ENCODE data around the gene STK4. TPM values are rescaled to one million over a fixed set of nuclear protein-coding genes. Genes with fewer than 3 reads are reported as not detected.
"Not testable (repeated sequence)": the region's sequence is repeated elsewhere in the genome, so short reads cannot be mapped to it uniquely, and the experiment has no call there.

Gene STK4
- total RNA-seq, 1 experiment from 2014 or later: 26.2 TPM

DNA sequence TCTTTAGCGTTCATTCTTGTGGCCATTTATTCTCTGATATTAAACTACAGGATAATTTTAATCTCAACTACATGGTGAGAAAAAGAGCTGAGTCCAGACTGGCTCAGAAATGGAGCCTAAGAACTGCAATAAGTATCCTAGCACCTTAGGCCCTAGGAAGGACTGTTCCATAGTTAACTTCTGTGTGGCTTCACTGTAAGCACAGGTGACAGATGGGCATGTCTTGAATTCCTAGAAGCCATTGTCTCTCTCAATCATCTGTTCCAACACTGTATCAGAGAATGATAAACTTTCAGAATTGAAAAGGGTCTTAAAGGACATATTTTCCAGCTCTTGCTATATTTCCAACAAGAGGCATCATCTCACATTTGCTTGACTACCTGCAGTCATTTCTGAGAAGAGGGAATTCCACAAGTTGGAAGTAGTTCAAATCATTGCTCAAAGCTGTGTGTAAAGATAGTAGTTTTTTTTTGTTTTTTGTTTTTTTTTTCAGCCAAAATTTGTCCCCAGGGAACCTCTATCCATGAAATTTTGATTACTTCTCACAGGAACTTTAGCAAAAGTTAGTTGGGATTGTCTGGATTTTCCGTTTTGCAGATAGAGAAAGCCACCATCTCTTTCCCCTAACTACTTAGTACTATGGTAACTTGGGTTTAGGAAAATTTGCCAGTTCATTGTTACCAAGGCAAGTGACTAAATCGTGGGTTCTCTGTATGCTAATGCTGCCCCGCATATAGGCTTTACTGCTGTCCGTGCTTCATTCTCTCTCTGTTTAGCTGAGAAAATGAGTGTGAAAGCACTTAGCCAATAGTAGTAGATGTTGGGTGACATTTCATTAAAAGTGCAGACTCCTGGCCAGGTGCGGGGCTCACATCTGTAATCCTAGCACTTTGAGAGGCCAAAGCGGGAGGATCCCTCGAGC lies 87.4 kb downstream of the STK4 start:
- DNase-seq (ENCODE audit: low read depth): no peak

DNA sequence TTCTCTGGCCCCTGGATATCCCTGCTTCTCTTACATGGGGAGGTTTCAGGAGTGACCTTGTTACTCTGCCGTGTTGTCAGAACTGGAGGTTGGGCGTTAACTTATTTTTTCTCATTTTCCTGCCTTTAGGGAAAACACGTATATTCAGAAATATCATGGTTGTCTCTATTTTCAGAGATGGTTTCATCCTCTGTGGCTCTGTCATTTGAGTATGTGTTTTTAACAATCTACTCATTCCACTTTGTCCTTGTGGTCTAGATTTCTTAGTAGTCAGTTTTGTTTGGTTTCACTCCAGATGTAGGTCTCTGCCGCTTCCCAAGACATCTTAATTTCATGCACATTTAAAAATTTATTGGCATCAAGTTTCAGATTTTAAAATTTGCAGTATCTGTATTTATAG lies 88.7 kb downstream of the STK4 start:
- peak; percentile 69 for DNase-seq (ENCODE audit: low read depth)

DNA sequence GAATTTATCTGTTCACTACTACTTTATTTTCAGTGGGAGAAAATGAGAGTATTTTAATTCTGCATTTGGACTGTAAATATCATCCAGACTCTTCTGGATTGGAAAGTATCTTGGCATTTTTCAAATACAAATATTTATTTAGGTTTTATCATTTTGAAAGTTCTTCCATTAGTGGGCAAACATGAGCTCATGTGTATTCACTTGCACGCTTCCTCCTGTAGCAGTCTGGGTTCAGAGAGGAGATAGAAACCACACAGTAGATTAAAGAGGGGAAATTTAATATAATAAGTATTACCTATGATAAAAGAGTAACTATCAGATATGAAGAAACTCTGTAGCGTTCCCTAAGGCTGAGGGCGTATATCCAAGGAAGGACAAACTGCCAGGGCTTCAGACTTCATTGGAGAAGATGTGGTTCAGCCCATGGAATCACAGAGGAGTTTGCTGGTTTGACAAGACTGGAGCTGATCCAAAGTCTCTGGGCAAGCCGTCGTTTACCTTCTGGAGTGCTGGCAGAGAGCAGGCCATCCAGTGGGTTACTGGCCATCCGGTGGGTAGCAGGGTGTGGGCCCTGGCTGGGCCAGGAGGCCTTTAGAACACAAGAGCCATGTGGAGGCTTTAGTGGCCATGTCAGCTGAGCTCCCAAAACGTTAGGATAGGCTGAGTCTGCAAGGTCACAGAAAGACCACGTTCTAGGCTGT lies 90.3 kb downstream of the STK4 start:
- DNase-seq (ENCODE audit: low read depth): no peak

DNA sequence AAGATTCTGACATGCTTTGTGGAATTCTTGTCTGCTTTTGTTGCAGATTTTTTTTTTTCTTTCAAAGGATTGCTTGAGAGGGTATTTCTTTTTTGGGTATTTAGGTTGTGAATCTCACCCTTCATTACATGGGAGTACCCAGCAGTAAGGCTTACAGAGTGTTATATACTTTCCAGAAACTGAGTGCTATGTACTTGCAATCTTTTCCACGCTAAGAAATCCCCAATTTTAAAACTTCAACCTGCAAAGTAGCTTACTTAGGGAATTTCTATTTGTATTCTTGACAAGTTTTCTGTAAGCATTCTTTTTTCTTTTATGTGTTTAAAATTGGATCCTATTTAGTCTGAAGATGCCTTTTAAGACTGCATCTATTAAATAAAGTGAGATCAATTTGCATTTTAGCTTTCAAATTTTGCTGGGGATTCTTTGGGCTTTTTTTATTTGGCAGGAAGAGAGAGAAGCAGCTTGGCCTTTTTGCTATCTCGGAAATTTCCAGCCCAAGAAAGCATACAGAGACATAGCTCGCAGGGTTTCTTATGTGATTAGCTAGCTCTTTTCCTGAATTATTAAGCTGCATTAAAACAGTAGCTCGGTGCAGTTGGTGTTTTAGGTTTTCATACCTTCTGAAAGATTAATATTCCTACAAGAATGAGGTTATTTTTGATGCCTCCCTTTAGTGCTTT lies 92.0 kb downstream of the STK4 start:
- no peak for DNase-seq (ENCODE audit: low read depth)

DNA sequence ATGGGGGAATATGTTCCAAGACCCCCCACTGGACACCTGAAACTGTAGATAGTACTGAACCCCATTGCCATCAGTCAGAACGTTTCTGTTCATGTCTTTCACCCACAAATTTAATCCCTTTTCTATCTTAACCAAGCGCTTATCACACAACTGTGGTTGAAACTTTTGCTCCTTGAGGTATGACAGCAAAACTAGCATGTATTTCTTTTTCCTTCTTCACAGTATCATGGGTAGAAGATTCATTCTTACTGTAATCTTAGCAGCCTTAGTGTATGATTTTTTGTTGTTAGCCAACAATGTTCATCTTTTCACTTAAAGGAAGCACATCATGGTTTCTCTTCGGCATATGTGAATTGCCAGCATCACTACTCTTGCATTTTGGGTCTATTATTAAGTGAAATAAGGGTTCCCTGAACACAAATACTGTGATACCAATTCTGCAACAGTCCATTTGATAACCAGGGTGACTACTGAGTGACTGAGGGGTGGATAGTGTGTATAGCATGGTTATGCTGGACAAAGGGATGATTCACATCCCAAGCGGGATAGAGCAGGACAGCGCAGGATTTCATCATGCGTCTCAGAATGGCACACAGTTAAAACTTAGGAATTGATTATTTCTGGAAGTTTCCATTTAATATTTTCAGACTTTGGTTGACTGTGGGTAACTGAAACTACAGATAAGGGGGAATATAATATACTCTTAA lies 92.9 kb downstream of the STK4 start:
- DNase-seq (ENCODE audit: low read depth): peak; percentile 76

DNA sequence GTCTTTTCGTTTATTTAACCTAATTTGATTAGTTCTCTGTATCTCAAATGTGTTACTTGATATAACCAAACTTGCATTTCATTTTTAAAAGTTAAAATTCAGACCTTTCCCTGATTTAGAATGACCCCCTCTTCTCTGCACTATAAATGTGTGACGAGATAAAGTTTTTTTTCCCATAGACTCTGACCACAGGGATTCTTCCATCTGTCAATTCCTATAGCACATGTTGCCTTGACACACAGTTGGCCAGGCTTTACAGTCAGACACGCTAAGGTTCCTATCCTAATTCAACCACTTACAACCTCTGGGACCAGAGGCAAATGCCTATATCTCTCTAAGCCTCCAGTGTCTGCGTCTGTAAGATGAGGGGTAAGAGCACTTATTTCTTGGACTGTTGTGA lies 94.0 kb downstream of the STK4 start:
- no peak for DNase-seq (ENCODE audit: low read depth)

DNA sequence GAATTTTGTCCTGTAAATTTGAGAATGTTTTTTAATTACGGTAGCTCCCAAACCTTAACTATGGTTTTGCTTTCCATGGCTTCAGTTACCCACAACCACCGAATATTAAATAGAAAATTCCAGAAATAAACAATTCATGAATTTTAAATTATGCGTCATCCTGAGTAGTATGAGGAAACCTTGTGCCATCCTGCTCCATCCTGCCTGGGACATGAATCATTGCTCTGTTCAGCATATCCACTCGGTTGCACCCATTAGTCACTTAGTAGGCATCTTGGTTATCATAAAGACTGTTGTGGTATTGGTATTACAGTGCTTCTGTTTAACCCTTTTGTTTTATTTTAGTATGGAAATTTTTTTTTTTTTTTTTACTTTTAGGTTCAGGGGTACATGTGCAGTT lies 94.9 kb downstream of the STK4 start:
- peak; percentile 91 for DNase-seq (ENCODE audit: low read depth)

DNA sequence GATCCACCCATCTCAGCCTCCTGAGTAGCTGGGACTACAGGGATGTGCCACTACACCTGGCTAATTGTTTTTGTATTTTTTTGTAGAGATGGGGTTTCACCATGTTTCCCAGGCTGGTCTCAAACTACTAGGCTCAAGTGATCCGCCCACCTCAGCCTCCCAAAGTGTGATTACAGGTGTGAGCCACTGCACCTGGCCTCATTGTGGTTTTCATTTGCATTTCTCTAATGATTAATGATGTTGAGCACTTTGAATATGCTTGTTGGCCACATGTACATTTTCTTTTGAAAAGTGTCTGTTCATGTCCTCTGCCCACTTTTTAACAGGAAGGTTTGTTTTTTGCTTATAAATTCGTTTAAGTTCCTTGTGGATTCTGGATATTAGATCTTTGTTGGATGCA lies 96.8 kb downstream of the STK4 start:
- not testable (repeated sequence) for DNase-seq (ENCODE audit: low read depth)

DNA sequence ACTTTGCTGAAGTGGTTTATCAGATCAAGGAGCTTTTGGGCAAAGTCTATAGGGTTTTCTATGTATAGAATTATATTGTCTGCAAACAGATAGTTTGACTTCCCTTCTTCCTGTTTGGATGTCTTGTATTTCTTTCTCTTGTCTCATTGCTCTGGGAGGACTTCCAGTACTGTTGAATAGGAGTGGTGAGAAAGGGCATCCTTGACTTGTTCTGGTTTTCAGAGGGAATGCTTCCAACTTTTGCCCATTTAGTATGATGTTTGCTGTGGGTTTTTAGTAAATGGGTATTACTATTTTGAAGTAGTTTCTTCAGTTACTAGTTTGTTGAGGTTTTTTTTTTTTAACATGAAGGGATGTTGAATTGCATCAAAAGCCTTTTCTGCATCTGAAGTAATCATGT lies 98.5 kb downstream of the STK4 start:
- no peak for DNase-seq (ENCODE audit: low read depth)

DNA sequence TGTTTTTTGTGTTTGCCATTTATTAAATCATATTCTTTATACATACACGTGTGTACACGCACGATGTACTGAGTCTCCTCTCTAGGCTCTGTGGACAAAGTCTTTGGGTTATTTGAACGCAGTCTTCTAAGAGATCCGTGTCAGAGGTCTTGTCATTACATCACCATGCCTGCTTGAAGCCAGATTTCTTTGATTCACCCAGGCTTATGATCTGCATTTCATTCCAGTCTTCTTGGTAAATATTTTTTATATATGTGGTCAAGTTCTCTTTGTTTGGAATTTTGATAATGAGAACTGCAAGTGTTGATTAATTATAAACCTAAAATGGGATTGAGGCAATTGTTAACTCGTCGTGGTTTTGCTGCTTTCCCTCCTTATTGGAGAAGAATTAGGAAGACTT lies 100.1 kb downstream of the STK4 start:
- no peak for DNase-seq (ENCODE audit: low read depth)

DNA sequence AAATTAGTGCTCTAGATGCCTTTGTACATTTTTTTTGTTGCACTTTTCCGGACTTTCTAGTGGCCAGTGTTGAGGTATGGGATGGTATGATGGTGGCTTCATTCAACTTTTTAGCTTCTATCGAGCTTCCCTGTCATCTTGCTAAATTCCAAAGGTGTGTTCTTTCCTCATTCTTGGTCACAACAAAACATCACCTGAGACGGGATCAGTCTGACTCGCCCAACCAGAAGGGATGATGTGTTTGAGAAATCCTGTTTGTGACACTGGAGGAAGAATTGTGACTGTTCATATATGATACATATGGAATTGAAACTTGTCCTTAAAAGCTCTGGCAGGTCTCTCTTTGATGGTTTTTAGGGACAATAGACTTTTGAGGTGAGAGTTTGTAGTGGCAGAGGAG lies 100.8 kb downstream of the STK4 start:
- no peak for DNase-seq (ENCODE audit: low read depth)

DNA sequence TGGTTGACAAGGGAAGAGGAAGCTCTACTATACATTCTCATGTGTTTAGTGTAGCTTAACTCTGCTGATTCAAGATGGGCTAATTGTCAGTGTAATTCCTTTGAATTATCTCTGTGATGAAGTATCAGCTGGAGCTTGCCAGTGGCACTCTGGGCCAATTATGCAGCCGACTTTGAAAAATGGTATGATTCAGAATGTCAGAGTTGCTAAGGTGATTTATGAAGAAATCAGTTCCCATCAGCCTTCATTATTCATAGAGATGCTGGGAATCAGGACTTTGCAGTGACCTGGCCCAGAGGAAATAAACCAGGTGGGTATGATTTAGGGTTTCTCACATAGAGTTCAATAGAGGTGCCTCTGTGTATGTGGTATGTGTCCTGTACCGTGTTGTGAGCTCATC lies 101.2 kb downstream of the STK4 start:
- no peak for DNase-seq (ENCODE audit: low read depth)

DNA sequence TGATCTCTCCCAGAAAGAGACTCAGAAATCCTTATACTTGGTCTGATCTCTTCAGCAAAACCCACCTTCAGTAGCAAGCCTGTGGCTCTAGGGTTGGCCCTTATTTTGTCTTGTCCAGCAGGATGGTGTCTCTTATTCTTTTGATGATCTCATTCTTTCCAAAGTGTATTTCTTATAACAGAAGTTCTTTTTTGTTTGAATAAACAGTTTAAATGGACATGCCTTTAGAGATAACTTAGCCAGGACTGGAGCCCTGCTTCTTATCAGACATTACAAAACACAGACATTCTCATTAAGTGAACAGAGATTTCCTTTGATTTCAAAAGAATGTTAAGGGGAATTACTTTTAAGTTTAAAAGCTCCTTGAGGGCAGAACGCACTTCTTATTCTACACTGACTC lies 102.9 kb downstream of the STK4 start:
- no peak for DNase-seq (ENCODE audit: low read depth)

DNA sequence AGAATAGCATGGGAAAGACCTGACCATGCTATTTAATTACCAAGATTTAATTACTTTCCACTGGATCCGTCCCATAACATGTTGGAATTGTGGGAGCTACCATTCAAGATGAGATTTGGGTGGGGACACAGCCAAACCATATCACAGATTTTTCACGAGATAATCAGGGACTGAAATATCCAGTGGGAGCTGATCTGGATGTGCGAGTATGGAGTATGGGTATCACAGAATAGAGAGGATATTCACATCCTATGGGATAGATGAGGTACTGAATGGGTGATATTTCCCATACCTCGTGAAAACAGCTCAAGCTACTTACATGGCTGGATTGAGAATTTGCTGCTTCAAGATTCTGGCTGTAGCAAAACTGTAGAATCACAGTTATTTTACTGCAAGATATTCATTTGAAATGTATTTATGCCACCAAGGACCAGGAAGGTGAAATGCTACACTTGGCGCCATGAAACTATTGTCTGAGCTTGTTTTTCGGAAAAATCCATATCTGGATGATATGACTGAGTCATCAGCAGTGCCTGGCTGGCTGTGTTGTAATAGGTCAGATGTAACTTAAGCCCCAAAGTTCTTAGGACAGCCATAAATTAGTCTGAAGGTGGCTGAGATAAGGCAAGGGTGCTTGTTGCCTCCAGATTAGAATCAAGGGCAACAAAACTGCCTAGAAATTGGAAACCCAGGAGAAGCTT lies 104.8 kb downstream of the STK4 start:
- DNase-seq (ENCODE audit: low read depth): no peak

DNA sequence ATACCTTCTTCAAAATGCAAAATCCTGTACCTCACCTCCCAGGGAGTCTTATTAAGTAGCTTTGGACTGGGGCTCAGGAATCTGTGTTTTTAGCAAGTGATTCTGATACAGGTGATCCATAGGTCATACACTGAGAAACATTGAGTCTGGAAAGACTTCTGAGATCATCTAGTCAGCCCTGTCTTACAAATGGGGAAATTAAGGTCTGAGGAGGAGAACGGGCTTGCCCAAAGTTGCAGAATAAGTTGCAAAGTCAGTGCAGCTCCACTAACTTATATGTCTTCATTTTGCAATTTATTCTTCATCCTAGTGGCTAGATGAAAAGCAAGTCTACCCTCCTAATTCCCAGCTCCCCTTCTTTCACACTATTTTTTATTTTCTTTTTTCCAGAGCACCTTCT lies 105.8 kb downstream of the STK4 start:
- DNase-seq (ENCODE audit: low read depth): no peak

DNA sequence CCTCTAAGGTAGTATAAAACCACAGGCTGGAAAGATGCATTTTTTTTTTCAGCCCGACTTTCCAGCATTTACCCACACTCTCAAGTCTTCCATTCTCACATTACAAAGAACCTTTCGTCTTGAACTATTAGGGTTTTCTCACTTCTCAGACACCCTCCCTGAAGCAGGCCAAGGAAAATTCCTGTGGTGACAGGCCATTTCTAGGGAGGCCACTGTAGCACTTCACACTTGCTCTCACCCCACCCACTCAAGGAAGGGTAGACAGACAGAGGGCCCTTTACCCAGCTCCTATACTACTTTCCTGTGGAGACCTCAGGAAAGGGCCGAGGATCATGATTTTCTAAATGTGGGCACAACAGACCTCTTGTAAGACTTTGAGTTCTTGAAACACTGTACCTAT lies 106.9 kb downstream of the STK4 start:
- no peak for DNase-seq (ENCODE audit: low read depth)

DNA sequence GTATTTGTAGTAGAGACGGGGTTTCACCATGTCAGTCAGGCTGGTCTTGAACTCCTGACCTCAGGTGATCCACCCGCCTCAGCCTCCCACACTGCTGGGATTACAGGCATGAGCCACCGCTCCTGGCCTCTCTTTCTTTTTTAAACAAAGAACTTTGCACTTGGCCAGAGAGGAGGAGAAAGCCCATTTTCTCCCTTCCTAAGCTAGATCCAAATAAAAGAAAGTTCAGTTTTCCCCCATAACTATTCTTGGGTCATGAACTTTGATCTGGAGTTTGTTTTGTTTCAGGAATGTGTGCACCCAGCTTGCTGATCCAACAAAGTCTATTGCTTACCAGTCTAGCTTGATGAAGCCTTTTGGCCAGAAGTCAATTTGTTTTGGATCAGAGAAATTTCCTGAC lies 111.2 kb downstream of the STK4 start:
- DNase-seq (ENCODE audit: low read depth): no peak

DNA sequence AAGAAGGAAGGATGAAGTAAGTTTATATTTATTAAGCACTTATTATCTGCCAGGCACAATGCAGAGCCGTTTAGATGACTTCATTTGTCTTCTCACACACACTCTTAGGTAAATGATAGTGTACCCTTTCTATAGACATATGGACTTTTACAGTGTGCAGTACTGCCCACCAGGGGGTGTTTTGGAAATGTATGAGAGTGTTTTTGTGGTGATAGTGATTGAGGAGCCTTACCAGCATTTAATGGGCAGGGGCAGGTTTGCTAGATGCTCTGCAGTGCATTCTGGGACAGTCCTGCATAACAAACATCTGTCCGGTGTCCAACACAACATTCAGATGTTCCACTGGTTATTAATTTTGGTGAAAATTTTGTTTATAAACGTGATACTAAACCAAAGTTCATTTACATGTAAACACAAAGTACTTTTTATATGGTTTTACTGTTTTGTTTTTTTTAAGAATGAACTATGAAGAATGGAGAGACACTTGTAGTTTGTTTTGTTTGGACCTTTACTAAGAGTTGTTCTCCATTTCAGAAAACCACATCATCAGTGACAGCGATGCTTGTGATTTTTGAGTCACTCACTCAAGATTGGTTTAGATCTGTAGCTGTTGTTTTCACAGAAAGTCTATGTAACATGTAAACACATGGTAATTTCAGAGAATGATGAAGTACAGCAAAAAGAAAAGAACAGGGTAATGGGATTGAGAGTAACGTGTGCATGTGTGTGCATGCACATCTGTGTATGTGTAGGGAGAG lies 114.7 kb downstream of the STK4 start:
- DNase-seq (ENCODE audit: low read depth): peak; percentile 47

DNA sequence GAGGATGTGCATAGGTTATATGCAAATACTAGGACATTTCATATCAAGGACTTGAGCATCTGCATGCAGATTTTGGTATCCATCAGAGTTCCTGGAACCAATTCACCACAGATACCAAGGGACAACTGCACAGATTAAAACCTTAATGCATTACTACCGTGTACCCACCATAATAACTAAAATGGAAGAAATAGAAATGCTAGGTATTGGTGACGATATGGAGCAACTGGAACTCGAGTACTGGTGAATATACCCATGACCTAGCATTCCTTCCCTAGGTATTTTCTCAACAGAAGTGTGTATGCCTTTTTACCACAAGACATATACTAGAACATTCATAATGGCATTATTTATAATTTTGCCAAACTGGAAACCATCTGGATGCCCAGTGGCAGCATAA lies 116.2 kb downstream of the STK4 start:
- no peak for DNase-seq (ENCODE audit: low read depth)

DNA sequence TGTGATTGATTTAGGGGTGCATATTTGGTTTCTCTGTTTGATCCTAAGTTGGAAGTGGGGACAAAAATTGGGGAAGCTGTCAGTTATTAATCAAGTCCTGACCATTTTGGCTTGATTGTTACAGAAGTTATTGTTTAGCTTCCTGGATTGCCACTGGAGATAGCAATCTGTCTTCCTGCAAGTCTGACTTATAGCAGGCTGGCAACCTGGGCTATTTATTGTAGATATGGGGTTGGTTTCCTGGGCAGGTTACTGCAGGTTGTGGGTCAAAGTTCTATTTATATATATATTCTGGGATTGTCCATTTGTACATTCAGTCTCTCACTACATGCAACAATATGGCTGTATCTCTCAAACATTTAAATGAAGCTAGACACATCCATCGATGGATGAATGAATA lies 116.8 kb downstream of the STK4 start:
- DNase-seq (ENCODE audit: low read depth): no peak

DNA sequence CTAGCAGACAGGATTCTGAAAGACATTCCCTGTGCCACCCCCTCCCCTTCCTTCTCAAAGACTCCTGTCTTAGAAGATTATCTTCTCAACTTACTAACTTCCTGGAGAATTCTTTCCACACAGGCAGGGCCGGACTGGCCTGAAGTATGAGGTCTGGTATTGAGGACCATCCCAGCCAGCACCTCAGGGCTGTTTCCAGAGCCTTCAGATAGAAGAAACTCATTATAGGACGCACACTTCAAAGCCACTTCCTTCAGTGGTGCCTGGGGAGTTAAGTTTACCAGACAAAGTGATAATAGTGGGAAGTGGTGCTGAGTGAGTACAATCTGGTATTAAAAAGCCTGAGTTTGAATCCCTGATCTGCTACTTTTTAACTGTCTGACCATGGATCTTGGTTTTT lies 119.0 kb downstream of the STK4 start:
- DNase-seq (ENCODE audit: low read depth): no peak
